NCI-H82 treated with DMSO at 0.1 percent for 48 hours (cell line): ENCODE results near the gene MRFAP1L1.

Source experiments
- DNase-seq: peaks from one replicate; lab custom pipeline; 2025; ENCODE audit not compliant: unreplicated experiment; lab: John Stamatoyannopoulos, UW

The MRFAP1L1 gene

GRCh38 chr4:6716958-6717655 lies 7.4 kb upstream of the MRFAP1L1 start:
- DNase-seq, result no peak

- peak; percentile 61 for DNase-seq
Observed at GRCh38 chr4:6716018-6716911, 6.6 kb upstream of the MRFAP1L1 start, which contains the start of gene BLOC1S4. Gene BLOC1S4 (plus strand): TSS chr4:6716174. CDS start chr4:6716210, 36 bp downstream.

- DNase-seq, result no peak
Observed at GRCh38 chr4:6715704-6716017, 6.0 kb upstream of the MRFAP1L1 start.

GRCh38 chr4:6714954-6715353 lies 5.3 kb upstream of the MRFAP1L1 start:
- no peak for DNase-seq

- no peak for DNase-seq
Observed at GRCh38 chr4:6710996-6711395, 1.3 kb upstream of the MRFAP1L1 start.

- no peak for DNase-seq
Observed at GRCh38 chr4:6710282-6710681, 617 bp upstream of the MRFAP1L1 start.

- DNase-seq, result no peak
Observed at GRCh38 chr4:6706173-6706572, 3.5 kb downstream of the MRFAP1L1 start.

- DNase-seq, result no peak
Observed at GRCh38 chr4:6705646-6706045, 4.0 kb downstream of the MRFAP1L1 start.

GRCh38 chr4:6703786-6704185 lies 5.9 kb downstream of the MRFAP1L1 start:
- DNase-seq, result no peak

- DNase-seq, result no peak
Observed at GRCh38 chr4:6702761-6703160, 6.9 kb downstream of the MRFAP1L1 start.

- no peak for DNase-seq
Observed at GRCh38 chr4:6701371-6701770, 8.3 kb downstream of the MRFAP1L1 start.

GRCh38 chr4:6699903-6700302 lies 9.8 kb downstream of the MRFAP1L1 start:
- no peak for DNase-seq

GRCh38 chr4:6699388-6699787 lies 10.3 kb downstream of the MRFAP1L1 start:
- no peak for DNase-seq

- no peak for DNase-seq
Observed at GRCh38 chr4:6697131-6697530, 12.5 kb downstream of the MRFAP1L1 start.

- no peak for DNase-seq
Observed at GRCh38 chr4:6696611-6697010, 13.1 kb downstream of the MRFAP1L1 start.

- no peak for DNase-seq
Observed at GRCh38 chr4:6695660-6696610, 13.7 kb downstream of the MRFAP1L1 start.

- DNase-seq, result no peak
Observed at GRCh38 chr4:6694177-6694901, 15.3 kb downstream of the MRFAP1L1 start.

- no peak for DNase-seq
Observed at GRCh38 chr4:6693231-6694176, 16.2 kb downstream of the MRFAP1L1 start, which contains the start of gene S100P. Gene S100P (plus strand): TSS chr4:6693878. CDS start chr4:6693933, 55 bp downstream.

- no peak for DNase-seq
Observed at GRCh38 chr4:6692806-6693205, 16.9 kb downstream of the MRFAP1L1 start.
